OCI-LY7 (cell line): ENCODE data around the gene USB1. TPM values are rescaled to one million over a fixed set of nuclear protein-coding genes. Genes with fewer than 3 reads are reported as not detected.
"Not testable (repeated sequence)": the region's sequence is repeated elsewhere in the genome, so short reads cannot be mapped to it uniquely, and the experiment has no call there.

Source experiments
- BruUV-seq: library from RNA; stranded (reverse); fragments of 400-500 nt; replicated peaks from 2 replicates; lab custom pipeline; 2021; lab: Mats Ljungman, UMichigan
- CTCF ChIA-PET: fragments of 300-600 bp; sonication (Branson Sonifier 250); formaldehyde crosslinking; loops from one replicate; lab custom pipeline; 2022; ENCODE audit warnings: antibody characterized with exemption; ENCODE audit not compliant: unreplicated experiment; lab: Charles Lee
- POLR2A ChIA-PET: fragments of 300-600 bp; sonication (Branson Sonifier 250); formaldehyde crosslinking; loops from one replicate; lab custom pipeline; 2022; ENCODE audit warnings: antibody characterized with exemption; lab: Charles Lee
- DNase-seq: peaks from one replicate; pipeline ENCODE4 v3.0.0-alpha.2; 2015; ENCODE audit warnings: low spot score
- H2AFZ ChIP-seq: fragments of 200-600 bp; sonication (generic), shearing (Covaris generic); 2 replicates; pipeline ENCODE4 v1.6.1; 2014; ENCODE audit warnings: mild to moderate bottlenecking, antibody characterized with exemption, low read length, moderate library complexity
- H3K27ac ChIP-seq: fragments of 200-600 bp; sonication (generic); 2 replicates; pipeline ENCODE4 v1.5.1; 2014; ENCODE audit warnings: mixed run types, low read depth, mild to moderate bottlenecking, moderate library complexity, low read length, inconsistent platforms; ENCODE audit not compliant: poor library complexity, severe bottlenecking
- H3K36me3 ChIP-seq: fragments of 200-600 bp; sonication (generic); 2 replicates; pipeline ENCODE4 v1.6.1; 2014; ENCODE audit warnings: mild to moderate bottlenecking, antibody characterized with exemption, low read length, moderate library complexity, mixed read lengths; ENCODE audit not compliant: insufficient read depth
- H3K4me1 ChIP-seq: fragments of 200-600 bp; sonication (generic); 2 replicates; pipeline ENCODE4 v1.5.1; 2014; ENCODE audit warnings: mild to moderate bottlenecking, low read length; ENCODE audit not compliant: insufficient read depth, poor library complexity, severe bottlenecking
- H3K4me2 ChIP-seq: fragments of 200-600 bp; sonication (generic); 2 replicates; pipeline ENCODE4 v1.6.1; 2014; ENCODE audit warnings: mild to moderate bottlenecking, low read length
- H3K4me3 ChIP-seq: fragments of 200-600 bp; sonication (generic); 2 replicates; pipeline ENCODE4 v1.5.1; 2014; ENCODE audit warnings: mild to moderate bottlenecking, low read depth, low read length; ENCODE audit not compliant: poor library complexity, severe bottlenecking
- H3K79me2 ChIP-seq: fragments of 200-600 bp; sonication (generic); 2 replicates; pipeline ENCODE4 v1.6.1; 2016; ENCODE audit warnings: low read depth, mild to moderate bottlenecking, low read length, moderate library complexity, mixed read lengths; ENCODE audit not compliant: insufficient read depth
- H3K9me2 ChIP-seq: fragments of 200-600 bp; sonication (generic); 2 replicates; pipeline ENCODE4 v1.6.1; 2016; ENCODE audit warnings: mild to moderate bottlenecking, low read length, mixed read lengths; ENCODE audit not compliant: insufficient read depth
- H3K9me3 ChIP-seq: fragments of 200-600 bp; sonication (generic); 2 replicates; pipeline ENCODE4 v1.6.1; 2014; ENCODE audit warnings: mild to moderate bottlenecking, mixed run types, low read length, mixed read lengths
- H4K20me1 ChIP-seq: fragments of 200-600 bp; sonication (generic); 2 replicates; pipeline ENCODE4 v1.6.1; 2014; ENCODE audit warnings: mild to moderate bottlenecking, antibody characterized with exemption, low read length, moderate library complexity, mixed read lengths; ENCODE audit not compliant: insufficient read depth
- EZH2phosphoT487 ChIP-seq: fragments of 200-600 bp; sonication (generic); IDR thresholded peaks from 2 replicates; pipeline ENCODE4 v1.6.1; 2018; ENCODE audit warnings: low read depth, borderline replicate concordance, mild to moderate bottlenecking, mixed run types, antibody characterized with exemption, low read length, moderate library complexity, mixed read lengths
- intact Hi-C: fragments of 100-400 bp; cut with micrococcal nuclease; formaldehyde crosslinking; loops from one replicate; pipeline ENCODE4 v1.10.0; 2022; ENCODE audit not compliant: unreplicated experiment
- total RNA-seq, 2 experiments: library from RNA; depleted of rRNA in 1 of 2; stranded (reverse); fragments of >200 nt in 1 of 2; shearing (Covaris generic) in 1 of 2; gene quantifications; 2 replicates each; pipeline ENCODE4 v1.2.3, GENCODE V29; 2014 to 2022
- TF ChIP-seq, protein P1 (sequence below): fragments of 200-600 bp; sonication (generic); conservative IDR thresholded peaks from 2 replicates; pipeline ENCODE4 v1.5.1; 2014; ENCODE audit warnings: mild to moderate bottlenecking, antibody characterized with exemption, low read length, moderate library complexity, mixed read lengths

Gene USB1
- total RNA-seq, 2 experiments from 2014 or later: 12.5 to 48.3 TPM

DNA sequence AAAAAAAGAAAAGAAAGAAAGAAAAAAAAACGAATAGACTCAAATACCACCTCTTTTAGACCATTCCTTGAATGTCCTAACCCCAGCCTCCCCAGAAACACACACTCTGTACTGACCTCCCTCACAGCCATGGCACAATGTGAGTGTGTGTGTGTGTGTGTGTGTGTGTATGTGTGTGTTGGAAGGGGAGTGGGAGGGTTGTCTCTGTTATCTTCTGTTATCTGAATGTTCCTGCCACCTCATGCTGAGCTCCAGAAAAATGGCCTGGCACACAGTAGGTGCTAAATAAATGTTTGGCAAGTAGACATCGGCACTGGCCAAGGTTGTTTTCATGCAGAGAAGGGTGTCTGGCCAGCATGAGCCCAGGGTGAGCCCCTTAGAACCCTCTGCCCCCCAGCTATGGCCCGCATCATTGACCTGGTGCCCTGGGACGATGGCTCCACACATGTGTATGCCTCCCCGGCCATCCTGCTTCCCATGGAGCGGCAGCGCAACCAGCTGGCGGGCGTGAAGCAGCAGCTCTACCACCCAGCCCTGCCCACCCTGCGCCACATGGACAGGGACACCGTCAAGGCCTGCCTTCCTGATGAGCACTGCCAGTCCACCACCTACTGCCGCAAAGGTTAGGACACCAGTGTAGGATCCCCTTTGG is 23.7 kb upstream of the USB1 start:
- Histone ChIP-seq H3K27ac (no peak overlapping the region), H3K4me2 (no peak overlapping the region), H2AFZ (no peak overlapping the region), H3K9me2 (no peaks in the 10 kb centered on the region), H3K79me2 (no peaks in the 10 kb centered on the region), H3K4me3 (no peak overlapping the region), H3K36me3 (no peaks in the 10 kb centered on the region), H3K4me1 (peaks cover 10% of the 10 kb centered on the region), H3K9me3 (no peaks in the 10 kb centered on the region), H4K20me1 (no peaks in the 10 kb centered on the region)
- POLR2A ChIA-PET: no interaction called here
- intact Hi-C loops: no loop called here
- BruUV-seq: no TSS peak
- DNase-seq: no peak
- CTCF ChIA-PET: interaction anchor here (0.6 kb wide), 1 partner anchor 1921 kb away, joined by 3 read pairs; no protein-coding TSS in a partner anchor
- TF ChIP-seq EZH2phosphoT487: no peak
- TF ChIP-seq, protein P1, sequence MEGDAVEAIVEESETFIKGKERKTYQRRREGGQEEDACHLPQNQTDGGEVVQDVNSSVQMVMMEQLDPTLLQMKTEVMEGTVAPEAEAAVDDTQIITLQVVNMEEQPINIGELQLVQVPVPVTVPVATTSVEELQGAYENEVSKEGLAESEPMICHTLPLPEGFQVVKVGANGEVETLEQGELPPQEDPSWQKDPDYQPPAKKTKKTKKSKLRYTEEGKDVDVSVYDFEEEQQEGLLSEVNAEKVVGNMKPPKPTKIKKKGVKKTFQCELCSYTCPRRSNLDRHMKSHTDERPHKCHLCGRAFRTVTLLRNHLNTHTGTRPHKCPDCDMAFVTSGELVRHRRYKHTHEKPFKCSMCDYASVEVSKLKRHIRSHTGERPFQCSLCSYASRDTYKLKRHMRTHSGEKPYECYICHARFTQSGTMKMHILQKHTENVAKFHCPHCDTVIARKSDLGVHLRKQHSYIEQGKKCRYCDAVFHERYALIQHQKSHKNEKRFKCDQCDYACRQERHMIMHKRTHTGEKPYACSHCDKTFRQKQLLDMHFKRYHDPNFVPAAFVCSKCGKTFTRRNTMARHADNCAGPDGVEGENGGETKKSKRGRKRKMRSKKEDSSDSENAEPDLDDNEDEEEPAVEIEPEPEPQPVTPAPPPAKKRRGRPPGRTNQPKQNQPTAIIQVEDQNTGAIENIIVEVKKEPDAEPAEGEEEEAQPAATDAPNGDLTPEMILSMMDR: no peak

DNA sequence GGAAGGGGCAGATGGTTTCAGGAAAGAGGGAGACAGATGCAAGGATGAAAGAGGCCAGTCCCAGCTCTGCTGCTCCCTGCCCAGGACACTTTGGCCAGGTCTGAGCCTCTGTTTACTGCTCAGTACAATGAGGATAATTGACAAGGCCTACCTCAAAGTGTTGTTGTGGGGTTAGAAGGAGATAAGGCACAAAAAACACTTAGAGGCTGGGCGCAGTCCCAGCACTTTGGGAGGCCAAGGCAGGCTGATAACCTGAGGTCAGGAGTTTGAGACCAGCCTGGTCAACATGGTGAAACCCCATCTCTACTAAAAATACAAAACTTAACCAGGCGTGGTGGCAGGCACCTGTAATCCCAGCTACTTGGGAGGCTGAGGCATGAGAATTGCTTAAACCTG is 23.1 kb upstream of the USB1 start:
- BruUV-seq, H3K9me3 ChIP-seq, POLR2A ChIA-PET, H3K36me3 ChIP-seq, H3K27ac ChIP-seq, H2AFZ ChIP-seq, DNase-seq, H3K79me2 ChIP-seq, H4K20me1 ChIP-seq, intact Hi-C loops, H3K4me2 ChIP-seq, H3K4me3 ChIP-seq, H3K9me2 ChIP-seq: not testable (repeated sequence)
- peaks cover 13% of the 10 kb centered on the region for H3K4me1 ChIP-seq
- CTCF ChIA-PET: interaction anchor here (0.6 kb wide), 1 partner anchor 1921 kb away, joined by 3 read pairs; no protein-coding TSS in a partner anchor

DNA sequence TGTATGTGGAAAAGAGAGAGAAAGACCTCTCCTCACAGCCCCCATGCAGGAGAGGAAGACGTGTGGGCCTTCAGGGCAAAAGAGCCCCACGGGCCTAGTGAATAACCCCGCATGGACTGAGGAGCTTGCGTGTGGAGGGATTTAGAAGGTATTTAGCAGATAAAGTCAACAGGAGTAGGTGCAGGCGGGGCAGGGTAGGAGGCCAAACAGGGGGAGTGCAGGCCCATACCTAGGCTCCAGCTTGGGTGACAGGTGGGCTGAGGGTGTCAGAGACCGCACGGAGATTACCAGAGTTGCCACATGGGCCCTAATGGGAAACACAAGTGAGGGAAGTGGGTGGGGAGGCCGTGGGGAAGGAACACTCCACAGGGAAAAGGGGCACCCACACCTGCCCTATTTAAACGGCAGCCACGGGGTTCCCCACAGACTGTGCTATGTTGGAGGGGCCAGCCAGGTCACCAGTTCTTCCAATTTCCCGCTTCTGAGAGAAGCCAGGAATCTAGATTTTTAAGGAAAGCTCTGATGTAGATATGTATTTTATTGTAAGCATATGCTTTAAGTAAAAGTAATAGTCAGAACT is 22.1 kb upstream of the USB1 start:
- Histone ChIP-seq H3K36me3 (no peaks in the 10 kb centered on the region), H3K79me2 (no peaks in the 10 kb centered on the region), H3K9me2 (no peaks in the 10 kb centered on the region), H3K4me2 (no peak overlapping the region), H2AFZ (no peak overlapping the region), H3K4me1 (peaks cover 14% of the 10 kb centered on the region), H3K9me3 (no peaks in the 10 kb centered on the region), H3K27ac (no peak overlapping the region), H4K20me1 (no peaks in the 10 kb centered on the region), H3K4me3 (no peak overlapping the region)
- TF ChIP-seq EZH2phosphoT487: no peak
- ChIA-PET CTCF (no interaction called here), POLR2A (no interaction called here)
- no peak for DNase-seq
- intact Hi-C loops: no loop called here
- no TSS peak for BruUV-seq
